Erythroblast (primary cell): Measurements from ENCODE around the gene AGBL4.

ENCODE experiments used
- GATA1 ChIP-seq: IDR thresholded peaks from 2 replicates; pipeline ENCODE4 v1.6.1; 2011; ENCODE audit warnings: low read depth, mild to moderate bottlenecking, control low read depth, low read length, moderate library complexity
- POLR2A ChIP-seq: IDR thresholded peaks from 2 replicates; pipeline ENCODE4 v1.6.1; 2011; ENCODE audit warnings: mild to moderate bottlenecking, low read length

- no peak for TF ChIP-seq POLR2A
- TF ChIP-seq GATA1, result no peak
These were observed 447.3 kb downstream of the AGBL4 start for GRCh38 chr1:49576327-49576901.
